SK-N-SH (cell line): Measurements from ENCODE around the gene MTUS2.

Experiments
- EZH2phosphoT487 ChIP-seq: fragments of 200-600 bp; sonication (generic); IDR thresholded peaks from 2 replicates; pipeline ENCODE4 v1.6.1; 2017; ENCODE audit warnings: low read depth, mixed run types, mild to moderate bottlenecking, antibody characterized with exemption, moderate library complexity, borderline replicate concordance
- FOXJ3 ChIP-seq: sonication (generic); formaldehyde crosslinking; IDR thresholded peaks from 2 replicates; pipeline ENCODE4 v1.5.1; 2020; ENCODE audit warnings: mild to moderate bottlenecking, missing genetic modification reagents
- GATA2 ChIP-seq: sonication (generic); formaldehyde crosslinking; IDR thresholded peaks from 2 replicates; pipeline ENCODE4 v1.5.0; 2020; ENCODE audit warnings: mild to moderate bottlenecking, missing genetic modification reagents
- RFX5 ChIP-seq: IDR thresholded peaks from 2 replicates; pipeline ENCODE4 v1.6.1; 2012; ENCODE audit warnings: mild to moderate bottlenecking, improper control_type of control experiment, low read length
- TCF12 ChIP-seq: IDR thresholded peaks from 2 replicates; pipeline ENCODE4 v1.4.0; 2012
- TF ChIP-seq, protein P1 (sequence below): fragments of 200-600 bp; sonication (generic); IDR thresholded peaks from 2 replicates; pipeline ENCODE4 v1.6.1; 2017; ENCODE audit warnings: antibody characterized with exemption, mild to moderate bottlenecking, moderate library complexity
- TF ChIP-seq, protein P2 (sequence below): IDR thresholded peaks from 2 replicates; pipeline ENCODE4 v1.4.0; 2012; ENCODE audit warnings: low read depth

GRCh38 chr13:28822801-28823200 lies 2.7 kb downstream of the MTUS2 start:
- TF ChIP-seq, protein P1, sequence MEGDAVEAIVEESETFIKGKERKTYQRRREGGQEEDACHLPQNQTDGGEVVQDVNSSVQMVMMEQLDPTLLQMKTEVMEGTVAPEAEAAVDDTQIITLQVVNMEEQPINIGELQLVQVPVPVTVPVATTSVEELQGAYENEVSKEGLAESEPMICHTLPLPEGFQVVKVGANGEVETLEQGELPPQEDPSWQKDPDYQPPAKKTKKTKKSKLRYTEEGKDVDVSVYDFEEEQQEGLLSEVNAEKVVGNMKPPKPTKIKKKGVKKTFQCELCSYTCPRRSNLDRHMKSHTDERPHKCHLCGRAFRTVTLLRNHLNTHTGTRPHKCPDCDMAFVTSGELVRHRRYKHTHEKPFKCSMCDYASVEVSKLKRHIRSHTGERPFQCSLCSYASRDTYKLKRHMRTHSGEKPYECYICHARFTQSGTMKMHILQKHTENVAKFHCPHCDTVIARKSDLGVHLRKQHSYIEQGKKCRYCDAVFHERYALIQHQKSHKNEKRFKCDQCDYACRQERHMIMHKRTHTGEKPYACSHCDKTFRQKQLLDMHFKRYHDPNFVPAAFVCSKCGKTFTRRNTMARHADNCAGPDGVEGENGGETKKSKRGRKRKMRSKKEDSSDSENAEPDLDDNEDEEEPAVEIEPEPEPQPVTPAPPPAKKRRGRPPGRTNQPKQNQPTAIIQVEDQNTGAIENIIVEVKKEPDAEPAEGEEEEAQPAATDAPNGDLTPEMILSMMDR = no peak
- TF ChIP-seq, protein P2, sequence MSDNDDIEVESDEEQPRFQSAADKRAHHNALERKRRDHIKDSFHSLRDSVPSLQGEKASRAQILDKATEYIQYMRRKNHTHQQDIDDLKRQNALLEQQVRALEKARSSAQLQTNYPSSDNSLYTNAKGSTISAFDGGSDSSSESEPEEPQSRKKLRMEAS = no peak
- no peak for TF ChIP-seq FOXJ3 (CRISPR knock-in tag)
- no peak for TF ChIP-seq GATA2 (CRISPR knock-in tag)
- TF ChIP-seq TCF12 = no peak
- TF ChIP-seq EZH2phosphoT487 = no peak
- no peak for TF ChIP-seq RFX5
